Hepatocyte (in vitro differentiated cells): ENCODE data around the gene PXN. TPM values are rescaled to one million over a fixed set of nuclear protein-coding genes. Genes with fewer than 3 reads are reported as not detected.

Experiments
- DNase-seq: peaks from one replicate; pipeline ENCODE4 v3.0.0-alpha.2; 2016; ENCODE audit warnings: low spot score
- H2AFZ ChIP-seq: fragments of 200-600 bp; sonication (generic); 2 replicates; pipeline ENCODE4 v1.6.0; 2016; ENCODE audit warnings: antibody characterized with exemption, mild to moderate bottlenecking
- H3K27ac ChIP-seq: fragments of 200-600 bp; sonication (generic); 2 replicates; pipeline ENCODE4 v1.5.1; 2016; ENCODE audit warnings: mild to moderate bottlenecking
- H3K27me3 ChIP-seq: fragments of 200-600 bp; sonication (generic); 2 replicates; pipeline ENCODE4 v1.6.1; 2016
- H3K36me3 ChIP-seq: fragments of 200-600 bp; sonication (generic); replicated peaks from 2 replicates; pipeline ENCODE4 v1.5.1; 2016; ENCODE audit warnings: low read depth; ENCODE audit not compliant: insufficient read depth
- H3K4me1 ChIP-seq: fragments of 200-600 bp; sonication (generic); 2 replicates; pipeline ENCODE4 v1.5.1; 2016; ENCODE audit warnings: mild to moderate bottlenecking, moderate library complexity; ENCODE audit not compliant: insufficient read depth
- H3K4me2 ChIP-seq: fragments of 200-600 bp; sonication (generic); 2 replicates; pipeline ENCODE4 v1.6.0; 2016
- H3K4me3 ChIP-seq: fragments of 200-600 bp; sonication (generic); 2 replicates; pipeline ENCODE4 v1.5.1; 2016; ENCODE audit warnings: mild to moderate bottlenecking
- H3K79me2 ChIP-seq: fragments of 200-600 bp; sonication (generic); 2 replicates; pipeline ENCODE4 v1.6.0; 2017; ENCODE audit warnings: mild to moderate bottlenecking
- H3K9me2 ChIP-seq: fragments of 200-600 bp; sonication (generic); replicated peaks from 2 replicates; pipeline ENCODE4 v1.6.0; 2017; ENCODE audit warnings: mild to moderate bottlenecking; ENCODE audit not compliant: insufficient read depth
- H3K9me3 ChIP-seq: fragments of 200-600 bp; sonication (generic); 2 replicates; pipeline ENCODE4 v1.5.1; 2016; ENCODE audit warnings: low read depth, mild to moderate bottlenecking
- H4K20me1 ChIP-seq: fragments of 200-600 bp; sonication (generic); 2 replicates; pipeline ENCODE4 v1.6.0; 2016; ENCODE audit warnings: mild to moderate bottlenecking; ENCODE audit not compliant: insufficient read depth, poor library complexity, severe bottlenecking
- EZH2 ChIP-seq: fragments of 200-600 bp; sonication (generic); IDR thresholded peaks from 2 replicates; pipeline ENCODE4 v1.6.1; 2016; ENCODE audit warnings: antibody characterized with exemption, mild to moderate bottlenecking, borderline replicate concordance
- EZH2phosphoT487 ChIP-seq: fragments of 200-600 bp; sonication (generic); IDR thresholded peaks from one replicate; pipeline ENCODE4 v1.6.1; 2018; ENCODE audit warnings: antibody characterized with exemption, mild to moderate bottlenecking, low read depth, moderate library complexity; ENCODE audit not compliant: unreplicated experiment, severe bottlenecking
- WGBS: methylation state at CpG from one replicate; pipeline ENCODE4 v1.1.6; 2016; ENCODE audit warnings: low lambda C conversion rate; ENCODE audit errors: missing lambda C conversion rate; 5-methylcytosine and 5-hydroxymethylcytosine counted together
- polyA plus RNA-seq: library from polyadenylated mRNA; unstranded; fragments of >200 nt; fragmentation: Nextera tagmentation; extraction: Ambion mirVana; gene quantifications from 2 replicates; pipeline ENCODE4 v1.2.1, GENCODE V29; 2016
- total RNA-seq: library from RNA; depleted of rRNA; stranded (reverse); fragments of >200 nt; gene quantifications from 2 replicates; pipeline ENCODE4 v1.2.3, GENCODE V29; 2014
- TF ChIP-seq, protein P1 (sequence below): fragments of 200-600 bp; sonication (generic); IDR thresholded peaks from 2 replicates; pipeline ENCODE4 v1.5.1; 2016; ENCODE audit warnings: antibody characterized with exemption, mild to moderate bottlenecking; ENCODE audit not compliant: poor library complexity

PXN gene
- total and polyA plus RNA-seq, 2 experiments from 2014 or later, result 26.7 to 61.7 TPM

DNA sequence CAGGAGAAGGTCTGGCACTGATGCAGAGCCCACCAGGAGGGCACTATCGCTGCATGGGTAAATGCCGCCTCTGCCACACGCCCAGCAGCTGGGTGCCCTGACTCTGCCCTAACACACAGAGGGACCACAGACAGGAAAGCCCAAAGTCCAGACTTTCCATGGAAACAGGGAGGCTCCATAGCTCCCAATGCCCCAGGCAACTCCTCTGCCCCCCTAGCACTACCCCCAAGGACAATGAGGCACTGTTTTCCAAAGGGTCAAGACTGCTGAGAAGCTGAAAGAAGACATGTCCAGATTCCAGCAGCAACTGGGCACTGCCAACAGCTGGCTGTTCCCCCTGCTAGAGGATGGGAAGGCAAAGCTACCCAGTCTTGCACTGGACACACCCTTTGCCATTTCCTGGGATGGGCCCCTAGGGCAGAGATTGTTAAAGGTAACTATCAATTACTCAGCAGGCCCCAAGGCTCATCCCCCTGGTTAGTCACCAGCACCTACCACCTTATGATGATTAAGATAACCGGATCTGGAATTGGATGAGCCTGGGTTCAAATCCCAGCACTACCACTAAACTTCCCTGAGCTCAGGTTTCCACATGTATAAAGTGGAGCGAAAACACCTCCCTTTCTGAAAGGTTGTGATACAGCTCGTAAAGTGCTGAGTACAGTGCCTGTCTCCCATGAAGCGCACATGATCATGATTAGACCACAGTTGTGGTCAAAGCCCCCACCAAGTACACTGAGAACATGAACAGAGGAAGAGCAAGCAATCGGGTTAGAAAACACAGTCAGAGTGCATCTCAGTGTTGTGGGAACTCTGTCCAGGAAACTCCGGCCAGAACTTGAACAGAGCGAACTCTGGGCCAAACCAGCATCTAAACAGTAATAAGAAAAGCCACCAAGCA is 3.3 kb downstream of the PXN start:
- Histone ChIP-seq H3K36me3 (no peaks in the 10 kb centered on the region), H3K9me3 (no peaks in the 10 kb centered on the region), H3K27ac (peak overlapping the region; percentile 84), H3K4me3 (no peak overlapping the region), H3K9me2 (no peaks in the 10 kb centered on the region), H3K4me1 (peaks cover 42% of the 10 kb centered on the region), H3K4me2 (peak overlapping the region; percentile 82), H2AFZ (no peak overlapping the region), H4K20me1 (peaks cover 64% of the 10 kb centered on the region), H3K27me3 (no peaks in the 10 kb centered on the region), H3K79me2 (peaks cover 83% of the 10 kb centered on the region)
- DNase-seq, result no peak
- WGBS, result 83% methylated on average over 10 of the region's 10 CpGs
- no peak for TF ChIP-seq EZH2
- TF ChIP-seq, protein P1, sequence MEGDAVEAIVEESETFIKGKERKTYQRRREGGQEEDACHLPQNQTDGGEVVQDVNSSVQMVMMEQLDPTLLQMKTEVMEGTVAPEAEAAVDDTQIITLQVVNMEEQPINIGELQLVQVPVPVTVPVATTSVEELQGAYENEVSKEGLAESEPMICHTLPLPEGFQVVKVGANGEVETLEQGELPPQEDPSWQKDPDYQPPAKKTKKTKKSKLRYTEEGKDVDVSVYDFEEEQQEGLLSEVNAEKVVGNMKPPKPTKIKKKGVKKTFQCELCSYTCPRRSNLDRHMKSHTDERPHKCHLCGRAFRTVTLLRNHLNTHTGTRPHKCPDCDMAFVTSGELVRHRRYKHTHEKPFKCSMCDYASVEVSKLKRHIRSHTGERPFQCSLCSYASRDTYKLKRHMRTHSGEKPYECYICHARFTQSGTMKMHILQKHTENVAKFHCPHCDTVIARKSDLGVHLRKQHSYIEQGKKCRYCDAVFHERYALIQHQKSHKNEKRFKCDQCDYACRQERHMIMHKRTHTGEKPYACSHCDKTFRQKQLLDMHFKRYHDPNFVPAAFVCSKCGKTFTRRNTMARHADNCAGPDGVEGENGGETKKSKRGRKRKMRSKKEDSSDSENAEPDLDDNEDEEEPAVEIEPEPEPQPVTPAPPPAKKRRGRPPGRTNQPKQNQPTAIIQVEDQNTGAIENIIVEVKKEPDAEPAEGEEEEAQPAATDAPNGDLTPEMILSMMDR, result no peak
- TF ChIP-seq EZH2phosphoT487, result no peak

DNA sequence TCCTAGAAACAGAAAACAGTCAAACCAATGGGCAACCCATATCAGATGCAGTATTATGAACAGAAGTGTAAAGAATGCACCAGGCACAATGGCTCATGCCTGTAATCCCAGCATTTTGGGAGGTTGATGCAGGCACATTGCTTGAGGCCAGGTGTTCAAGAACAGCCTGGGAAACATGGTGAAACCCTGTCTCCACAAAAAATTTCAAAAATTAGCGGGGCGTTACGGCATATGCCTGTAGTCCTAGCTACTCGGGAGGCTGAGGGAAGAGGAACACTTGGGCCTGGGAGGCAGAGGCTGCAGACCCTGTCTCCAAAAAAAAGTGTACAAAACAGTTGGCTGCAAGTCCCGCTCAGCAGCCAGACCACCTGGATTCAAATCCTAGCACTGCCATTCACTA is 4.9 kb downstream of the PXN start:
- no peak overlapping the region for H2AFZ ChIP-seq
- H3K4me3 ChIP-seq, result no peak overlapping the region
- DNase-seq, result no peak
- no peaks in the 10 kb centered on the region for H3K9me3 ChIP-seq
- H3K4me1 ChIP-seq, result peaks cover 49% of the 10 kb centered on the region
- H3K4me2 ChIP-seq, result no peak overlapping the region
- H3K27ac ChIP-seq, result no peak overlapping the region
- TF ChIP-seq, protein P1, result no peak
- TF ChIP-seq EZH2, result no peak
- no peak for TF ChIP-seq EZH2phosphoT487
- 97% methylated on average over 5 of the region's 5 CpGs for WGBS
- no peaks in the 10 kb centered on the region for H3K27me3 ChIP-seq
- H4K20me1 ChIP-seq, result peaks cover 74% of the 10 kb centered on the region
- no peaks in the 10 kb centered on the region for H3K36me3 ChIP-seq
- no peaks in the 10 kb centered on the region for H3K9me2 ChIP-seq
- peaks cover 99% of the 10 kb centered on the region for H3K79me2 ChIP-seq

- H3K9me2 ChIP-seq, result no peaks in the 10 kb centered on the region
- no peak for TF ChIP-seq EZH2phosphoT487
- TF ChIP-seq EZH2, result no peak
- TF ChIP-seq, protein P1, result no peak
- H3K27me3 ChIP-seq, result no peaks in the 10 kb centered on the region
- WGBS, result 94% methylated on average over 8 of the region's 8 CpGs
- no peaks in the 10 kb centered on the region for H3K36me3 ChIP-seq
- H3K9me3 ChIP-seq, result no peaks in the 10 kb centered on the region
- no peak for DNase-seq
- H3K4me1 ChIP-seq, result peaks cover 47% of the 10 kb centered on the region
- peaks cover 100% of the 10 kb centered on the region for H3K79me2 ChIP-seq
- H4K20me1 ChIP-seq, result peaks cover 81% of the 10 kb centered on the region
- H2AFZ ChIP-seq, result no peak overlapping the region
- no peak overlapping the region for H3K4me2 ChIP-seq
- no peak overlapping the region for H3K27ac ChIP-seq
- H3K4me3 ChIP-seq, result no peak overlapping the region
Observed at GRCh38 chr12:120259418-120260202, 5.9 kb downstream of the PXN start.
